Smooth muscle cell (in vitro differentiated cells): ENCODE results near the gene KCNQ2. TPM values are rescaled to one million over a fixed set of nuclear protein-coding genes. Genes with fewer than 3 reads are reported as not detected.

Experiments used
- DNase-seq: peaks from one replicate; lab custom pipeline; 2025; ENCODE audit not compliant: unreplicated experiment; lab: John Stamatoyannopoulos, UW
- H2AFZ ChIP-seq: fragments of 200-600 bp; sonication (generic); 2 replicates; pipeline ENCODE4 v1.6.0; 2016; ENCODE audit warnings: antibody characterized with exemption, low read depth, mild to moderate bottlenecking
- H3F3A ChIP-seq: fragments of 200-600 bp; sonication (generic); 2 replicates; pipeline ENCODE4 v1.6.0; 2017; ENCODE audit warnings: antibody characterized with exemption, low read depth
- H3K27ac ChIP-seq: fragments of 200-600 bp; sonication (generic); 2 replicates; pipeline ENCODE4 v1.5.1; 2016; ENCODE audit warnings: low read depth, mild to moderate bottlenecking
- H3K27me3 ChIP-seq: fragments of 200-600 bp; sonication (generic); 2 replicates; pipeline ENCODE4 v1.6.1; 2016; ENCODE audit warnings: low read depth, mild to moderate bottlenecking
- H3K36me3 ChIP-seq: fragments of 200-600 bp; sonication (generic); 2 replicates; pipeline ENCODE4 v1.5.1; 2016; ENCODE audit warnings: low read depth
- H3K4me1 ChIP-seq: fragments of 200-600 bp; sonication (generic); 2 replicates; pipeline ENCODE4 v1.5.1; 2016; ENCODE audit warnings: low read depth
- H3K4me2 ChIP-seq: fragments of 200-600 bp; sonication (generic); 2 replicates; pipeline ENCODE4 v1.6.0; 2016; ENCODE audit warnings: mild to moderate bottlenecking
- H3K4me3 ChIP-seq: fragments of 200-600 bp; sonication (generic); 2 replicates; pipeline ENCODE4 v1.5.1; 2016; ENCODE audit warnings: mild to moderate bottlenecking
- H3K79me2 ChIP-seq: fragments of 200-600 bp; sonication (generic); 2 replicates; pipeline ENCODE4 v1.6.0; 2016; ENCODE audit warnings: low read depth, mild to moderate bottlenecking
- H3K9ac ChIP-seq: fragments of 200-600 bp; sonication (generic); 2 replicates; pipeline ENCODE4 v1.6.0; 2016; ENCODE audit warnings: low read depth
- H3K9me3 ChIP-seq: fragments of 200-600 bp; sonication (generic); replicated peaks from 2 replicates; pipeline ENCODE4 v1.5.1; 2016; ENCODE audit warnings: low read depth
- H4K20me1 ChIP-seq: fragments of 200-600 bp; sonication (generic); 2 replicates; pipeline ENCODE4 v1.6.0; 2016; ENCODE audit warnings: low read depth
- CTCF ChIP-seq: fragments of 200-600 bp; sonication (generic); IDR thresholded peaks from 2 replicates; pipeline ENCODE4 v1.5.1; 2017; ENCODE audit warnings: borderline replicate concordance, mild to moderate bottlenecking, antibody characterized with exemption; ENCODE audit not compliant: insufficient read depth, poor library complexity, severe bottlenecking
- WGBS: methylation state at CpG from one replicate; pipeline ENCODE4 v1.1.7; 2016; ENCODE audit warnings: low lambda C conversion rate; 5-methylcytosine and 5-hydroxymethylcytosine counted together
- polyA plus RNA-seq: library from polyadenylated mRNA; unstranded; fragments of >200 nt; fragmentation: Nextera tagmentation; extraction: Ambion mirVana; gene quantifications from 2 replicates; pipeline ENCODE4 v1.2.1, GENCODE V29; 2016
- total RNA-seq: library from RNA; depleted of rRNA; stranded (reverse); fragments of >200 nt; gene quantifications from 2 replicates; pipeline ENCODE4 v1.2.3, GENCODE V29; 2014

Gene KCNQ2
- total and polyA plus RNA-seq, 2 experiments from 2014 or later: 5.1 to 5.7 TPM

- H2AFZ ChIP-seq: no peak overlapping the region
- no peaks in the 10 kb centered on the region for H3K27me3 ChIP-seq
- H3K9ac ChIP-seq: no peak overlapping the region
- no peak overlapping the region for H3K4me2 ChIP-seq
- H3K36me3 ChIP-seq: no peaks in the 10 kb centered on the region
- H4K20me1 ChIP-seq: no peaks in the 10 kb centered on the region
- no peaks in the 10 kb centered on the region for H3K79me2 ChIP-seq
- H3K4me3 ChIP-seq: no peak overlapping the region
- 83% methylated on average over 18 of the region's 18 CpGs for WGBS
- no peak overlapping the region for H3K27ac ChIP-seq
- H3F3A ChIP-seq: no peaks in the 10 kb centered on the region
- no peak for TF ChIP-seq CTCF
- DNase-seq: no peak
- no peaks in the 10 kb centered on the region for H3K9me3 ChIP-seq
- no peaks in the 10 kb centered on the region for H3K4me1 ChIP-seq
Observed at GRCh38 chr20:63448031-63448430, 24.4 kb downstream of the KCNQ2 start.

- 89% methylated on average over 16 of the region's 16 CpGs for WGBS
- Histone ChIP-seq H3F3A (no peaks in the 10 kb centered on the region), H3K4me1 (no peaks in the 10 kb centered on the region), H3K36me3 (no peaks in the 10 kb centered on the region), H3K9me3 (no peaks in the 10 kb centered on the region), H3K79me2 (no peaks in the 10 kb centered on the region), H3K9ac (no peak overlapping the region), H3K27me3 (no peaks in the 10 kb centered on the region), H3K4me3 (no peak overlapping the region), H2AFZ (no peak overlapping the region), H3K27ac (no peak overlapping the region), H3K4me2 (no peak overlapping the region), H4K20me1 (no peaks in the 10 kb centered on the region)
- DNase-seq: no peak
- TF ChIP-seq CTCF: no peak
Observed at GRCh38 chr20:63447320-63447719, 25.1 kb downstream of the KCNQ2 start.

- Histone ChIP-seq H3K4me2 (no peak overlapping the region), H2AFZ (no peak overlapping the region), H3K4me1 (no peaks in the 10 kb centered on the region), H3K9me3 (no peaks in the 10 kb centered on the region), H3K27ac (no peak overlapping the region), H3K36me3 (no peaks in the 10 kb centered on the region), H3K4me3 (no peak overlapping the region), H3K79me2 (no peaks in the 10 kb centered on the region), H4K20me1 (no peaks in the 10 kb centered on the region), H3K27me3 (no peaks in the 10 kb centered on the region), H3F3A (no peaks in the 10 kb centered on the region), H3K9ac (no peak overlapping the region)
- no peak for DNase-seq
- TF ChIP-seq CTCF: no peak
- 76% methylated on average over 19 of the region's 31 CpGs for WGBS
Observed at GRCh38 chr20:63446216-63447024, 26.0 kb downstream of the KCNQ2 start.
